EH (cell line): ENCODE measurements around the gene C5orf63.
A peak's percentile ranks its signal among the peaks of the same experiment; 100 is the strongest.
"Not testable (repeated sequence)": the region's sequence is repeated elsewhere in the genome, so short reads cannot be mapped to it uniquely, and the experiment has no call there.

Experiments
- DNase-seq: peaks from one replicate; pipeline ENCODE4 v3.0.0-alpha.2; 2015; ENCODE audit warnings: low read depth

C5orf63 gene

DNA sequence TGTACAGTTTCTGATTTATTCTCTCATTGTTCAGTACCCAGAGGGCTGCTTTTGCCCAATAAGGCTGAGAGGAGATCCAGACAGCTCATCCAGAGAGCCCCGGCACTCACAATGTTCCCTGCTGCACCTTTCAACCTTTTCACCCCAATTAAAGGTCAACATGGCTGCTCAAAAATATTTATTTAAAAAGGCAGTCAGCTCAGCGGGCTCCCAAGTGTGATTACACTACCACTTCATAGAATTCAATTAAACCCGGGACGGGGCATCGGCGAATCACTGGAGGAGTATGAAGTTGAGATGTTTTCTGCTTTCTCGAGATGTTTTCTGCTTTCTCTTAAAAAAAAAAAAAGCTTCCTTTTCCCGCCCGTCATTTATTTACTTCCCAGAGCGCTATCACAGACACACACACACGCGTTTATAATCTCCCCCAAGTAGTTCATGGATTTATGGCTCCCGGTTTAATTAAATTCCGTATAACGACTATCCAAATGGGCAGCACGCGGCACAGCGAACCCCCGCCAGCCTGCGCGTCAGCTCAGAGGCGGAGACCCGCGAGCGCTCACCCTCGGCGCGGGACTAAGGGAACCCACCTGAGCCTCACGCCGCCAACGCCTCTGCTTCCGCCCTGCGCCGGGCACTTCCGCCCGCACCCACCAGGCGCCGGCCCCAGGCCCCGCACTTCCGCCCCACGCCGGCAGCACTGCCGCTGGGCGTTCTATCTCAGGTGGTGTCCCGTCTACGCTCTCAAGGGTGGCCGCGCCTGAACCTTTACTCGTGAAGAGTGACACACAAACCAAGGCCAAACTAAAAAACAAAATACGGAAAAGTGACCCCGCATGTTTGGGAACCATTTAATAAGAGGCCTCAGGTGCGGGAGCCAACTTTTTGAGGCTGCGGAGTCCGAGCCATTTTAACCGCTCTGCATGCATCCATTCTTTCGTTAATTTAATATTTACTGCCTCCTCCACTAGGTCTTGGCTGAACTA is at the start of gene C5orf63:
Gene C5orf63 (minus strand): TSS at position 642 of the 986 bp plus-strand sequence. CDS start 14,507 bp downstream, outside the sequence.
- DNase-seq: peak; percentile 35

DNA sequence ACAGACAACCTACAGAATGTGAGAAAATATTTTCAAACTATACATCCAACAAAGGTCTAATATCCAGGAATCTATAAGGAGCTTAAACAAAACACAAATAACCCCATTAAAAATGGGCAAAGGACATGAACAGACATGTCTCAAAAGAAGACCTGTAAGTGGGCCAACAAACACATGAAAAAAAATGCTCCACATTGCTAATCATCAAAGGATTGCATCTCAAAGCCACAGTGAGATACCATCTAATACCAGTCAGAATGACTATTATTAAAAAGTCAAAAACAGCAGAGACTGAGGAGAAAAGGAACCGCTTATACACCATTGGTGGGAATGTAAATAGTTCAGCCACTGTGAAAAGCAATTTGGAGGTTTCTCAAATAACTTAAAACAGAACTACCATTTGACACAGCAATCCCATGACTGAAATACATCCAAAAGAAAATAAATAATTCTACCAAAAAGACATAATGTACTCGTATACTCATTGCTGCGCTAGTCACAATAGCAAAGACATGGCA is 39.1 kb upstream of the C5orf63 start:
- peak; percentile 61 for DNase-seq

DNA sequence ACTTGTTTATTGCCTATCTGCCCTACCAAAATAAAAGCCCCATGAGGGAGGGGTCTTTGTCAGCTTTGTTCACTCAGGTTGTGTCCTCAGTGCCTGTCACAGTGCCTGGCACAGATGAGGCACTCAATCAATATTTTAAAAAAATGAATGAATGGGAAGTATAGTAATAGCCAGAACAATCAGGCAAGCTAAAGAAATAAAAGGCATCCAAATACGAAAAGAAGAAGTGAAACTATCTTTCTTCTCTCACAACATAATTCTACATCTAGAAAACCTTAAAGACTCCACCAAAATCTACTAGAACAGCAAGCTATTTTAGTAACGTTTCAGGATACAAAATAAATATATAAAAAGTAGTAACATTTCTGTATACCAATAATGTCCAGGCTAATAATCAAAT is 37.8 kb upstream of the C5orf63 start:
- no peak for DNase-seq

DNA sequence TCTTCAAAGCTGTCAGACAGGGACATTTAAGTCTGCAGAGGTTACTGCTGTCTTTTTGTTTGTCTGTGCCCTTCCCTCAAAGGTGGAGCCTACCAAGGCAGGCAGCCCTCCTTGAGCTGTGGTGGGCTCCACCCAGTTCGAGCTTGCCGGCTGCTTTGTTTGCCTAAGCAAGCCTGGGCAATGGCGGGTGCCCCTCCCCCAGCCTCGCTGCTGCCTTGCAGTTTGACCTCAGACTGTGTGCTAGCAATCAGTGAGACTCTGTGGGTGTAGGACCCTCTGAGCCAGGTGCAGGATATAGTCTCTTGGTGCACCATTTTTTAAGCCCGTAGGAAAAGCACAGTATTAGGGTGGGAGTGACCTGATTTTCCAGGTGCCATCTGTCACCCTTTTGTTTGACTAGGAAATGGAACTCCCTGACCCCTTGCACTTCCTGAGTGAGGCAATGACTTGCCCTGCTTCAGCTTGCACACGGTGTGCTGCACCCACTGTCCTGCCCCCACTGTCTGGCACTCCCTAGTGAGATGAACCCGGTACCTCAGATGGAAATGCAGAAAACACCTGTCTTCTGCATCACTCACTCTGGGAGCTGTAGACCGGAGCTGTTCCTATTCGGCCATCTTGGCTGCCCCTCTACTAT is 35.4 kb upstream of the C5orf63 start:
- DNase-seq: not testable (repeated sequence)

DNA sequence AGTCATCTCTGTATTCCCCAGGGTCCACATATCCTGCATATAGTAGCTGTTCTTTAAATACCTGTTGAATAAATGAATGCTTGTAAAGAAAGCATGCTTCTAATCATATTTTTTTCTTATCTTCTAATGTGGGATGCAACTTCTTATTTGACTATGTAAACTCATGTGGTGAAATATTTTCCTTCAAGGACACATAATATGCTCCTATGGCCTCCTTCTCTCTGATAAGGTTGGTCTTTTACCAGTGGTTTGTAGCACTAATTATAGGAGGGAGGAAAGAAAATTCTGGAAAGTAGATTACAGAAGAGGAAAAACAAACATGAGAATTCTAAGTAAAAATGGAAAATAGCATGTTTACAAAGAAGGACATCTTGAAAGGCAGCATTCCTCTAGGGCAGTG is 28.6 kb upstream of the C5orf63 start:
- DNase-seq: no peak

DNA sequence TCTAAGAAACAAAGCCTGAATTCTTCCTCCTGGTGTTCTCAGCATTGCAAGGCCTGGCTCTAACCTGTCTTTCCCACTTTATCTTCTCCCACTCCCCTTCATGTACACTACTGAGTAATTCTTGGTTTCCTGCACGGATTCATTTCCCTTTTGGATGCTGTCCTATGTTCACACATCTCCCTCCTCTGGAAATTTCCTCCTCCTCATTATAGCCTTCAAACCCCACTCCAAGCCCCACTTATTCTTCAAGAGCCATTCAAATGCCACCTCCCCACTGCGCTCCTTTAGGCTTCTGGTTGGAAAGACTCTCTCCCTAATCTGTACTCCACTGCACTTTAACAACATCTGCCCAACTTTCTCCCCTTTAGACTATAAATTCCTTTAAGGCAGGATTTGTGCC is 28.2 kb upstream of the C5orf63 start:
- DNase-seq: no peak

GRCh38 chr5:127098241-127098640 is 24.9 kb upstream of the C5orf63 start:
- DNase-seq: no peak

DNA sequence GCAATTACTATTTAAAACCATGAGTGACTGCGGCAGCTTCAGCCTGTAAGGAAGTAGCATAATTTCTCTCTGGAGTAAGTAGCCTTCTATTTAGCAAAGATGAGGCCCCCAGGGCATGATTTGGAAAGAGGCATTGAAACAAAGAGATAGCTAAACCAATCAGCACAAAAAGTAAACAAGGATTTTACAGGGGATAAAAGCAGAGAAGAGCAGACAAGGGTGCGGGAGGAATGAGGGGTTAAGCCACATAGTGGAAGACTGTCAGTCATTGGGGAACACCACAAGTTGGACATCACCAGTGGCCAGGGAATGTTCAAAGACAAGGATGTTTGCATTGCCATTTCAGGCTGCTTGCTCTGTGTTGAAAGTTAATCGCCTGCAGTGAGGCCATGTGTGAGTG is 24.0 kb upstream of the C5orf63 start:
- DNase-seq: peak; percentile 81

- no peak for DNase-seq
Measured at GRCh38 chr5:127096328-127096993, 23.2 kb upstream of the C5orf63 start.

DNA sequence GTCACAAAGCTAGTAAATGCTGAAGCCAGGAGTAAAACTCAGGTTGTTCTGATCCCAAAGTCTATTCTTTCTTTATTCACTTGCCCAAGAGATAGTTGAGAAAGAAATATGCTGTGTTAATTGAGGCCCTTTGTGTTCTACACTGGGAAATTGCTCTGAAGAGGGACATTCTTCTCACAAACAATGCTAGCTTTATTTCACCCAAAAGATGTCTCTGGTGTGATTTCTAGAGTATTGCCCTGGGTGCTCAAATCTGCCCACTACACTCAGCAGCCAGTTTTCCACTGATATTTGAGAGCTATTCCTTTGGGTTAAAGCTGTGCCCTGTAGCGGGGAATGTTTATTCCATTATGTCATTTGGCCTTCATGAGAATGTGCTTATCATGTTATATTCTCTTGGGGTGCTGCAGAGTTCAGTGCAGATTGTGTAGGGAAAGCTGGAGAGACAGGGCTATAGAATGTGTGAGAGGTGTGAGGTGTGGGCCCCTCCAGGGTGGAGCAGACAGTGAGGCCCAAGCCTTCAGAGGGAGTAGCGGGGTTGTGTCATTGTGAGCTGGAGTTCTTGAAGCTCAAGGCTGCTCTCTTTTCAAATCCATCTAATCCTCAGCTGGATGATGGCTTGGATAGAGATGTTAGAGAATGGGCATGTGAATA is 21.0 kb upstream of the C5orf63 start:
- no peak for DNase-seq

GRCh38 chr5:127092690-127093089 is 19.4 kb upstream of the C5orf63 start:
- DNase-seq: peak; percentile 84

DNA sequence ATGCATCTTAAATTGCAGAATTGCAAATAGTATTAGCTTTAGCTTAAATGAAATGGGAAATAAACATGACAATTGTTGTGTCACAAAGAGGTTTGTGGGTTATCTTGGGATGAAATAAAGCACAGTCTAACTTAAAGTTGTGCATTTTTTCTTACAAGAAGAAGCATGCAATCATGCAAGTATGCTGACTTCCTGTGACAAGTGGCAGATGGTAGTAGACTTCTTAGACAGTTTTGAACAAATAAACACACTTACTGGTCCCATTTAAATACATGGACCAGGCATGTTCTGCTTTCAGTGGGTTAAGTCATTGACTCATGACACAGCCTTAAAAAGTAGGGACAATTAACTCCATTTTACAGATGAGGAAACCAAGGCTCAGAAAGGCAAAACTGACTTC is 15.9 kb upstream of the C5orf63 start:
- DNase-seq: peak; percentile 68

- DNase-seq: peak; percentile 99
Measured at GRCh38 chr5:127088251-127088650, 14.9 kb upstream of the C5orf63 start.

GRCh38 chr5:127086589-127086988 is 13.3 kb upstream of the C5orf63 start:
- no peak for DNase-seq

DNA sequence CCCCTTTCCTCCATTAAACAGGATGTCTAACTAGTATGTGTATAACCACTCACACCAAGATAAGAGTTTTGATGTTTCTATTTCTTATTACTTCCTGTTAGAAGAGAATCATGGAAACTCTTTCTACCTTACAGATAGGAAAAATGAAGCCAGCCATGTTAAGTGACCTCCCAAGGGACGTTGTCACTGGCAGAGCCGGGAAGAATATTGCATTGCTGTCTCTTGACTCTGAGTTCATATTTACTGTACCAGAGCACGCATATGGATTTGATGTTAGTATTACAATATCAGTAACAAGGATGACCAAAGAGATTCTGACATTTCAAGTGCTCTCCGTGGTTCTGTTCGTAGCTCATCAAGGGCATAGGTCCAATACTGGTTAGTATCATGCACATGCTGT is 12.5 kb upstream of the C5orf63 start:
- DNase-seq: no peak

DNA sequence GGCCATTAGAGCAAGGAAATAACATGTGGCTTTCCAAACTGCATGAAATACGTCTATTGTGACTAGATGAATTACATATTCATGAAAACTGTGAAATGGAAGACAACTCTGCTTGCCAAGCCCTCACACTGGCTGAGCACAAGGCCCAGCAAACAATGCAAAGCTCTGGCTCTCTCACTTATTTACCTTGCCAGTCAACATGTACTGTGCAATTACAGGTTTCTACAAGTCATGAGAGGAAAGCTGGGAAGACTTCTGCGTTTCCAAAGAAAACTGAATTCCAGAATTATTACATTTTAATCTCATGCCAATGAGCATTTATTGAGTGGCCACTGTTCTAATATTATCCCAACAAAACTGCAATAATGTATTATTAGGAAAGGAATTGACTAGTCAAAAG is 12.1 kb upstream of the C5orf63 start:
- no peak for DNase-seq

GRCh38 chr5:127084656-127085055 is 11.4 kb upstream of the C5orf63 start:
- no peak for DNase-seq

GRCh38 chr5:127083711-127084110 is 10.4 kb upstream of the C5orf63 start:
- no peak for DNase-seq

GRCh38 chr5:127079994-127080491 is 6.7 kb upstream of the C5orf63 start:
- DNase-seq: peak; percentile 24

DNA sequence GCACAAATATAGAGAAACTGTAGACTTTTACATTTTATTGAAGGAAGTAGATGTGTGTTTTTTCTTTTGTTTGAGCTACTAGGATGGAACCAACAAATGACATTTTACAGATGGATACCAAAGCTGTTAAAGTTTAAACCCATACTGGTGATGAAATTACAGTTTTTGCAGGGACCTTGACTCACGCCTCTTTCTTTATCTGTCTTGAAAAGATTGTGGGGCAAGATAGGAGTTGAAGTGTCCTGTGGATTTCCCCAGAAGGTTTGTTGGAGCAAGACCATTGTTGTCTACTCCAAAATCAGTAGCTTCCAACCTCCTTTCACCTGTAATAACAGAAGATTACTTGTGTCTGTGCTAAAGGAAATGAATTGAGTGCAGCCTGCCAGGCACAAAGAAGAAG is 4.1 kb upstream of the C5orf63 start:
- DNase-seq: no peak

DNA sequence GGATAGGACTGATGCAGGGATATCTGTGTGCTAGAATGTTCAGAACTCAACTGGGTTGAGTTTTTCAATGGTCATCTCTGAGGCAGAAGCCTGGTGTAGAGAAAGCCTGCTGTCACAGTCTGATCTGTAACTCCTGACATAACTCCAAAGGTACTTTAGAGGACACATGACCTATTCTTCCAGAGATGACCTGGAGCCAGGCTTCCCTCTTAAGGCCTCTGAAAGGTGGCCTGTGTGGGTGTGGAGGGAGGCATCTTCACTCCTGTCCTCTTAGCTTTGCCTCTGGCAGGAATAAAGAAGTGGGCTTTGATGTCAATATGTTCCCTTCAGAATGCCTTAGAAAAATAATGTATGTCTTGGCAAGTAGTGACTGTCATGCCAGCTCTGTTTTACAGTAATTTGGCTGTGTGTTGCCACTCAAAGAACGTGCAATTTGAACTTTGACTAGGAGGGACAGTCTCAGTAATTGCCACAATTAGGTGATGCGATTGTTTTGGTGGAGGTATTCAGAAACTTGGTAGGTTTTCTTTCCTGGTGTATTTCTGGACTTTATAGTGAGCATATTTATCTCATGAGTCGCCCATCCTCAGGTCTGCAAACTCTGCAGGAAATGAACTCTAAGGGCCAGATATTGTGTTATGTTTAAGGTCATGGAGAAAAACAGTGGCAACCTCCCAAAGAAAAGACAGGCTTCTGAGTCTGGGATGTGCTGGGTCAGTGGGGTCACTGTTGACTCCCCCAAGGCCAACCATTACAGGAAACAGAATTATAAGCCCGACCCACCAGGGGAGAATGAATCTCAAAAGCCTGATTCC is 3.2 kb upstream of the C5orf63 start:
- peak; percentile 75 for DNase-seq
